ENCODE results near the gene CHST5. TPM values are rescaled to one million over a fixed set of nuclear protein-coding genes. Genes with fewer than 3 reads are reported as not detected.
"Not testable (repeated sequence)": the region's sequence is repeated elsewhere in the genome, so short reads cannot be mapped to it uniquely, and the experiment has no call there.

The CHST5 gene
- total RNA-seq, 1 donor from 2014 or later: 0.26 TPM

GRCh38 chr16:75506107-75506506 lies 29.8 kb downstream of the CHST5 start:
- no peak for DNase-seq (ENCODE audit: low spot score)

DNA sequence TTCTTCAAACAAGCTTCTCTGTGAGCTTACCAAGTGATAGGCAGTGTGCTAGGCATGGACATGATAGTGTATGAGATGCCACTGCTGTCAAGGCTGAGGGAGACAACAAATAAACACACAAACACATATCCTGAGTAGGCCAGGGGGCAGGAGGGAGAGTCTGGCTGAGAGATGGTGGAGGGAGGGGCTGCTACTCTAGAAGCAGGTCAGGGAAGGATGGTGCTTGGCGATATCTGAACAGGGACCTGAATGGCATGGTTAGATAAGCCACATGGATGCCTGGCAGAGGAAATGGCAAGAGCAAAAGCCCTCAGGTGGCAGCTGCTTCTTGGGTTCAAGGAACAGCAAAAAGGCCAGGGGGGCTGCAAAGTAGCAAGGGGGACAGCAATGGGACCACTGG lies 32.1 kb downstream of the CHST5 start:
- DNase-seq (ENCODE audit: low spot score): no peak

DNA sequence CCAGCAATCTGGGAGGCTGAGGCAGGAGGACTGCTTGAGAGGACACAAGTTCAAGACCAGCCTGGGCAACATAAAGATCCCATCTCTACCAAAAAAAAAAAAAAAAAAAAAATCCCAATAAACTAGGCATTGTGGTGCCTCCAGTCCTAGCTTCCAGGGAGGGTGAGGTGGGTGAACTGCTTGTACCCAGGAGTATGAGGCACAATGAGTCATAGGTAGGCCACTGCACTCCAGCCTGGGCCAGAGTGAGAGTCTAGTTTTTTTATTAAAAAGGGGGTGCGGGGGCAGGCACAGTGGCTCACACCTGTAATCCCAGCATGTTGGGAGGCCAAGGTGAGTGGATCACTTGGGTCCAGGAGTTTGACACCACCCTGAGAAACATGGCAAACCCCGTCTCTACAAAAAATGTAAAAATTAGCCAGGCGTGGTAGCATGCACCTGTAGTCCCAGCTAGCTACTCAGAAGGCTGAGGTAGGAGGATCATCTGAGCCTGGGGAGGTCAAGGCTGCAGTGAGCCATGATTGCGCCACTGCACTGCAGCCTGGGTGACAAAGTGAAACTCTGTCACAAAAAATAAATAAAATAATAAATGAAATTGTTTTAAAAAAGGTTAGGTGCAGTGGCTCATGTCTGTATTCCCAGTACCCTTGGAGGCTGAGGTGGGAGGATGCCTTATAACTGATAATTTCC lies 32.8 kb downstream of the CHST5 start:
- DNase-seq (ENCODE audit: low spot score): no peak

DNA sequence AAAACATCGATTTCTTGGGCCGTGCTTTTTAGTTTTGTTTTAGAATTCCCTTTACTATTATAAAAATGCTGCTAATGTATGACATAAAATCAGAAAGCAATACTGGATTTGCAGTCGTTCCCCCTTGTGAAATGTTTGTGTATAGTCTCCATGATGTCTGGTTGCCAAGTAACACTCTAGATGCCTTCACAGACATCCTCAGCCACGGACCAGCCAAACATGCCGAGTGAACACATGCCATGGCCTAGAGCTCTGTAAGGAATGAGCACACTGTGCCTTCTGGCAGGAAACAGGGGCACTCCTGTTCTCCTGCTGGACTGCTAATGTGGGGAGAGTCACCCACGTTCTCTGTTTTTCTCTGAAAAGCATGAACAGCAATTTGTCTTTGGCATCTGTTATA lies 34.1 kb downstream of the CHST5 start:
- not testable (repeated sequence) for DNase-seq (ENCODE audit: low spot score)

- DNase-seq (ENCODE audit: low spot score): no peak
These were observed 34.5 kb downstream of the CHST5 start for GRCh38 chr16:75501359-75501758.

- DNase-seq (ENCODE audit: low spot score): not testable (repeated sequence)
These were observed 37.1 kb downstream of the CHST5 start for GRCh38 chr16:75498605-75499322.

DNA sequence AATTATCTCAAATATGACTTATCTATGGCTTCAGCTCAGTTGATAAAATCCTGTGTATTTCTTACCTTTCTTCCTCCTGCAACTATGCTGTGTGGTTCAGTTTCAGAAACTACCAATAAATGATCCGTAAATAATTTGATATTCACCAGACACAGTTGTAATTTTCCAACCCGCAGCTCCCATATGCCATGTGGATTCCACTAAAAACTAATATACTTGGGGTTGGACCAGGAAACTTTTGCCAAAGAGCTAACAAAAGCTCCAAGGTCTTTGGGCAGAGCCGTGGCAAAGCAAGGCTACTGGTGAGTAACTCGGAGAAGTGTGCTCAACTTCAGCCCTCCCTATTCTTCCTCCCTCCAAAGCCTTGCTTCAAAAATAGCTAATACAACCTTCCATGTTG lies 38.4 kb downstream of the CHST5 start:
- no peak for DNase-seq (ENCODE audit: low spot score)

GRCh38 chr16:75495076-75495674 lies 40.7 kb downstream of the CHST5 start, which contains the start of gene CHST6:
Gene CHST6 (minus strand): TSS chr16:75495441. CDS start chr16:75479828, 15,613 bp downstream.
- DNase-seq (ENCODE audit: low spot score): no peak

- no peak for DNase-seq (ENCODE audit: low spot score)
These were observed 41.2 kb downstream of the CHST5 start for GRCh38 chr16:75494661-75495075.

GRCh38 chr16:75494184-75494583 lies 41.7 kb downstream of the CHST5 start:
- no peak for DNase-seq (ENCODE audit: low spot score)

GRCh38 chr16:75491876-75492275 lies 44.0 kb downstream of the CHST5 start:
- DNase-seq (ENCODE audit: low spot score): no peak

DNA sequence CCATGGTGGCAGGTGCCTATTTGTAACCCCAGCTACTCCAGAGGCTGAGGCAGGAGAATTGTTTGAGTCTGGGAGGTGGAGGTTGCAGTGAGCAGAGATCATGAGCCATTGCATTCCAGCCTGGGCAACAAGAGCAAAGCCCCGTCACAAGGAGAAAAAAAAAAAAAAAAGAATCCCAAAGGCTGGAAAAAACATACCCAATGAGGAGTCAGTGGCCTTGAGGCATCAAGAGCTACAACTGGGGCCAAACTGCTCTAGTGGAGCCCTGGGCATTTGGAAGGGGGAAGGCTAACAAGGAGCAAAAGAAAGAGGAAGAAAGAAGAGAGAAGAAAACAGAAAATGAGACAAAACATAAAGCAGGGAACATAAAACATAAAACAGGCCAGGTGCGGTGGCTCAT lies 47.6 kb downstream of the CHST5 start:
- DNase-seq (ENCODE audit: low spot score): no peak

GRCh38 chr16:75486676-75487313 lies 49.1 kb downstream of the CHST5 start:
- DNase-seq (ENCODE audit: low spot score): no peak

GRCh38 chr16:75486014-75486675 lies 49.8 kb downstream of the CHST5 start:
- peak; percentile 88 for DNase-seq (ENCODE audit: low spot score)

DNA sequence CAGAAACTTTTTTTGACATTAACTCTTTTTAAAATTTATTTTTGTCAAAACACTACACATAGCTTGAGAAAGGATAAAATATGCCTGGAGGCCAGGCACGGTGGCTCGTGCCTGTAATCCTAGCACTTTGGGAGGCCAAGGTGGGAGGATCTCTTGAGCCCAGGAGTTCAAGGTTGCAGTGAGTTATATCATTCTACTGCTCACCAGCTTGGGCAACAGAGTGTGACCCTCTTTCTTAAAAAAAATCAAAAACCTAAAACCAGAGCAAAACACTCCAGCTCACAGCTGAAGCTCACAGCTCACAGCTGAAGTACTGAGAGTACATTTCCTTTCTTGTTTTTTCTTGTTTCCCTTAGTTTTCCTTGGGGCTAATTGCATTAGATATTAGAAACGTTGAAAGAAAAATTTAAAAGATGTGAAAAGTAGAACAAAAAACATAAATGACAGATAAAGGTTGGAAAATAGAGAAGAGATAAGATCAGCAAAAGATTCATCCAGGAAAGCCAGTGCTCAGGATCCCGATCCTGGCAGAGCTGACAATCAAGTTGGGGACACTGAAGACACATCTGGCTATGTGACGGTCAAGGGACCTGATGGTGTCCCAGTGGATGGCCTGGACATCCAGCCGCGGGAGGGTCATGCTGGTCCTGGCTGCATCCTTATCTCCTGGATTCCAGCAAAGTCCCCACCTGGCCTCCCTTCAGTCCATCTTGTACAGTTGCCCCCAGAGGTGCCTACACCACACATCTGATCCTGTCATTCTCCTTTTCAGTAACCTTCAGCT lies 50.5 kb downstream of the CHST5 start:
- no peak for DNase-seq (ENCODE audit: low spot score)

DNA sequence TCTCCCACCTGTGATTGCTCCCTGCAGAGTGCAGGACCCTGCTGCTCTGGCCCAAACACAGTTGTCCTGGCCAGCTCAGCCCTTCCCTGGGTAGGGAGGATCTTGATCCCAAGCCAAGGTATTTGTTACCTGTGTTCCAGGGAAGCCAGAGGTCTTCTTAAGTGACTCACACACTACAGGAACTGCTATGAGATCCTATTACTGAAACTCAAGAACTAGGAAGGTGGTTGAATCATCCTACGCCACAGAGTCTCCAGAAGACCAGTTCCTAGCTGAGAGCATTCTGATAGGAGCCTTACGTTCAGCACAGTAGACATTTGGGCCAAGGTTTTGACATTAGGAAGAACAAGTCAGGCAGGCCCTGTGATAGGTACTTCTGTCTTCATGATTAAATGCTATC lies 52.7 kb downstream of the CHST5 start:
- no peak for DNase-seq (ENCODE audit: low spot score)

DNA sequence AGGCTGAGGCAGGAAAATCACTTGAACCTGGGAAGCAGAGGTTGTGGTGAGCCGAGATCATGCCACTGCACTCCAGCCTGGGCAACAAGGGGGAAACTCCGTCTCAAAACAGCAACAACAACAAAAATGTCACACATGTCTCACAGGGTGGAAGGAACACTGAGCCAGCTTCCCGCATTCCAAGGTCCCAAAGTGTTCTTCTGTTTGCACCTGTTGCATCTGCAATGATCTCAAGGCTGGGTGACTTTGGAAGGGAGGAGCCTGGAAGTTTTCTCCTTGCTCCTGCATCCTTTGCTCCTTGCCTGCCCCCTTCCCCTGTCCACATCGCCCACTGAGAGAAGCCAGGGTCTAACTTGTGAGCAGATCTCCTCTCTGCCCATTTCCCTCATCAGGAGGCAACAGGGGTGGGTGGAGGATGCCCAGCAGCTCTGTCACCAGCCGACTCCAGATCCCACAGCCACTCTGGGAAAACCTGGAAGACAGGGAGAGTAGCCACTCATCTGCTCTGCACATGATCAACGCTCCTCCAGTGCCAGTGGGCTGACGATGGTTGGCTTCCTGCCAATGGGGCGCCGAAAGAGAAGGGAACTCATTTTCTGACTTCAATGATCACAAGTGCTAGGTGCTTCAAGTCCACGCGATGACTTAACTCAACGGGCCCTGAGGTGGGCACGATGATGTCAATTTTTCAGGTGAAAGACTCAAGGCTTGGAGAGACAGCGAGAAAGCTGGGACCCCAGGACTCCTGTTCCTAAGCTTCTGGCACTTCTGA lies 53.3 kb downstream of the CHST5 start:
- no peak for DNase-seq (ENCODE audit: low spot score)

DNA sequence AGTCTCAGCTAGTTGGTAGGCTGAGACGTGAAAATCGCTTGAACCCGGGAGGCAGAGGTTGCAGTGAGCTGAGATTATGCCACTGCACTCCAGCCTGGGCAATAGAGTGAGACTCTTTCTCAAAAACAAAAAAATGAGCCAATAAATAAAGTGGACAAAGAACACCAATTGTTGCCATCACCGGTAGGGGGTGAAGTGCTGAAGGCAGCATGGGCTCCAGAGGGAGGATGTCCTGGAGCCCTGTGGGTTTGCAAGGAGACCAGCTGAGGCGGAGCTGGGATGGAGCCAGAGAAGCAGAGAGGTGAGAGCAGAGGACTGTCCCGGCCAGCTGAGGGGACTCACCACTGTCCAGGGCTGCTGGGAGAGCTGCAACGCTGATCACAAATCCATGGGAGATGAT lies 54.4 kb downstream of the CHST5 start:
- DNase-seq (ENCODE audit: low spot score): no peak

DNA sequence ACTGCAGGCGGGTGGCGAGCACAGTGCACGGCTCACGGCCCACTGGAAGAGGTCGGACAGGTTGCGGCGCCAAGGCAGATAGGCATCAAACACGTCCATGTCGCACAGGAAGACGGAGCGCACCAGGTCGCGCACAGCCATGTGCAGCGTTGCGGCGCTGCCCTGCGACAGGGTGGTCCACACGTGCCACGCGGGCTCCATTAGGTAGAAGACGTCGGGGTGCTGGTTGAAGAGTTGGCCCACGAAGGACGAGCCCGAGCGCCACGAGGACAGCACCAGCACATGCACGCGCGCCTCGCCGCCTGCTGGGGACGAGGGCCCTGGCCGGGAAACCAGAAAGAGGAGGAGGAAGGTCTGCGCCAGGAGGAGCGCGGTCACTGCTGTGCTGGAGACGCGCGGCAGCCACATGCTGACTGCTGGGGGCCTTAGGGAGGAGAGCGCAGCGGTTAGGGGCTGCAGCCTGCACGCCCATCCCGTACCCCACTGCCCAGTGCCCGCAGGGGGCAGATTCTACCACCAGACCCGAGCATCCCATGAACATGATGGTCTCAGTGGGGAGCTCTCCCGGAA lies 56.4 kb downstream of the CHST5 start:
- DNase-seq (ENCODE audit: low spot score): no peak
